ENCODE data around the gene TJP3. TPM values are rescaled to one million over a fixed set of nuclear protein-coding genes. Genes with fewer than 3 reads are reported as not detected.

TJP3 gene
- total and polyA plus RNA-seq, 4 donors, result 0.30 to 5.0 (median 1.7) TPM

DNA sequence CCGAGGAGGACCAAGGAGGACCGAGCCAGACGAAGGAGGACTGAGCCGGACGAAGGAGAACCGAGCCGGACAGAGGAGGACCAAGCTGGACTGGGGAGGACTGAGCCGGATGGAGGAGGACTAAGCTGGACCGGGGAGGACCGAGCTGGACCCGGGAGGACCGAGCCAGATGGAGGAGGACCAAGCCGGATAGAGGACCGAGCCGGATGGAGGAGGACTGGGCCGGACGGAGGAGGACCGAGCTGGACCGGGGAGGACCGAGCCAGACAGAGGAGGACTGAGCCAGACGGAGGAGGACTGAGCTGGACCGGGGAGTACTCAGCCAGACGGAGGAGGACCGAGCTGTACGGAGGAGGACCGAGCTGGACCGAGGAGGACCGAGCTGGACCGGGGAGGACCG, 11.1 kb upstream of the TJP3 start:
- Histone ChIP-seq H3K4me3 (ENCODE audit: low read depth, low read length) (no peak overlapping the region), H3K4me1 (ENCODE audit: control insufficient read depth, insufficient read depth, low read length) (peaks cover 48% of the 10 kb centered on the region)
- WGBS (ENCODE audit: insufficient coverage), result 95% methylated on average over 30 of the region's 30 CpGs

GRCh38 chr19:3697671-3698385, 10.4 kb upstream of the TJP3 start:
- H3K9me3 ChIP-seq (ENCODE audit: control insufficient read depth, insufficient read depth, low read length), result no peaks in the 10 kb centered on the region
- H3K27ac ChIP-seq (ENCODE audit: low read depth, low read length), result no peak overlapping the region
- peaks cover 51% of the 10 kb centered on the region for H3K36me3 ChIP-seq (ENCODE audit: control insufficient read depth, insufficient read depth, low read length)
- WGBS (ENCODE audit: insufficient coverage), result 92% methylated on average over 37 of the region's 43 CpGs
- H3K4me1 ChIP-seq (ENCODE audit: control insufficient read depth, insufficient read depth, low read length), result peaks cover 43% of the 10 kb centered on the region
- H3K4me3 ChIP-seq (ENCODE audit: low read depth, low read length), result no peak overlapping the region
- no peak for DNase-seq (ENCODE audit: low read depth in 4 of 6, low spot score in 6 of 6)
- no peaks in the 10 kb centered on the region for H3K27me3 ChIP-seq (ENCODE audit: control insufficient read depth, insufficient read depth, low read length)

More for the DNA sequence above, 11.1 kb upstream of the TJP3 start:
- Histone ChIP-seq H3K27ac (ENCODE audit: low read depth, low read length) (no peak overlapping the region), H3K9me3 (ENCODE audit: control insufficient read depth, insufficient read depth, low read length) (no peaks in the 10 kb centered on the region), H3K27me3 (ENCODE audit: control insufficient read depth, insufficient read depth, low read length) (no peaks in the 10 kb centered on the region), H3K36me3 (ENCODE audit: control insufficient read depth, insufficient read depth, low read length) (peaks cover 59% of the 10 kb centered on the region)
- DNase-seq (ENCODE audit: low read depth in 4 of 6, low spot score in 6 of 6), result no peak

GRCh38 chr19:3698386-3698950, 9.7 kb upstream of the TJP3 start:
- DNase-seq (ENCODE audit: low read depth in 4 of 6, low spot score in 6 of 6), result no peak
- peaks cover 37% of the 10 kb centered on the region for H3K4me1 ChIP-seq (ENCODE audit: control insufficient read depth, insufficient read depth, low read length)
- WGBS (ENCODE audit: insufficient coverage), result 34% methylated on average over 5 of the region's 12 CpGs
- peaks cover 45% of the 10 kb centered on the region for H3K36me3 ChIP-seq (ENCODE audit: control insufficient read depth, insufficient read depth, low read length)
- H3K4me3 ChIP-seq (ENCODE audit: low read depth, low read length), result peak overlapping the region; percentile 16
- H3K27me3 ChIP-seq (ENCODE audit: control insufficient read depth, insufficient read depth, low read length), result no peaks in the 10 kb centered on the region
- no peak overlapping the region for H3K27ac ChIP-seq (ENCODE audit: low read depth, low read length)
- H3K9me3 ChIP-seq (ENCODE audit: control insufficient read depth, insufficient read depth, low read length), result no peaks in the 10 kb centered on the region

DNA sequence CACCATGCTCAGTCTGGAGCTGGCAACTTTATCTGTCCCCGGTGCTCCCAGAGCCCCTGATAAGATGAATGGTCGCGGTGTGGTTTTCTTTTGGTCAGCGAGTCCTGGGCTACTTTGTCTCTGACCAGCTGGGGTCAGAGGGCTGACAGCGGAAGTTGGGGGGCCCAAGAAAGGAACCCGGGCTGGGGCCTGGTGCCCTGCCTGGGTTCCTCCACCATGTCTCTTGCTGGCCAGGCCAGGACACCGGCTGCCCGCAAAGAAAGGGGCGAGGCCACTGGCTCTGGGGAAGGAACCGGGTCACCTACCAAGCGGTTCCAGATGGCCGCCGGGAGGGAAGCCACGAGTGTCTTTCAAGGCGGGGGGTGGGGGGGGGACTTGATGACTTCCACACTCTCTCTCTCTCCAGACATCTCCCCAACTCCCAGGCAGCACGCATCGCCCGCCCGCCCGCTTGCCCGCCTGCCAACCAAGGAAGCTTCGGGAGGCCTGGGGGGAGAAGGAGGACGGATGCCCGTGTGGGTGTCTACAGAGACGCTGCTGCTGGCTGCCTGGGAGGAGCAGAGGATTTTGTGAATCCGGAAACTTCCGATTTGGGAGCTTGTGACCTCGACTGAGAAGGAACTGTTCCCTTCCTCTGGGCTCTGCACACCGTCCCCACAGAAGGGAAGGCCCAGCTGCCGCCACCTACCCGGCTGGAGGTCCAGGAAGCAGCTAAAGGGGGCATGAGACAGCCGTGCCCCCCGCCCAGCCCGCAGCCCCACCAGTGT, 9.0 kb upstream of the TJP3 start:
- Histone ChIP-seq H3K27ac (ENCODE audit: low read depth, low read length) (peak overlapping the region; percentile 78), H3K27me3 (ENCODE audit: control insufficient read depth, insufficient read depth, low read length) (no peaks in the 10 kb centered on the region), H3K4me3 (ENCODE audit: low read depth, low read length) (peak overlapping the region; percentile 74), H3K4me1 (ENCODE audit: control insufficient read depth, insufficient read depth, low read length) (peaks cover 35% of the 10 kb centered on the region), H3K36me3 (ENCODE audit: control insufficient read depth, insufficient read depth, low read length) (peaks cover 41% of the 10 kb centered on the region), H3K9me3 (ENCODE audit: control insufficient read depth, insufficient read depth, low read length) (no peaks in the 10 kb centered on the region)
- DNase-seq (ENCODE audit: low read depth in 4 of 6, low spot score in 6 of 6), result peak in 2 of 6 donors; percentile 34 to 47
- 7% methylated on average over 20 of the region's 34 CpGs for WGBS (ENCODE audit: insufficient coverage)

DNA sequence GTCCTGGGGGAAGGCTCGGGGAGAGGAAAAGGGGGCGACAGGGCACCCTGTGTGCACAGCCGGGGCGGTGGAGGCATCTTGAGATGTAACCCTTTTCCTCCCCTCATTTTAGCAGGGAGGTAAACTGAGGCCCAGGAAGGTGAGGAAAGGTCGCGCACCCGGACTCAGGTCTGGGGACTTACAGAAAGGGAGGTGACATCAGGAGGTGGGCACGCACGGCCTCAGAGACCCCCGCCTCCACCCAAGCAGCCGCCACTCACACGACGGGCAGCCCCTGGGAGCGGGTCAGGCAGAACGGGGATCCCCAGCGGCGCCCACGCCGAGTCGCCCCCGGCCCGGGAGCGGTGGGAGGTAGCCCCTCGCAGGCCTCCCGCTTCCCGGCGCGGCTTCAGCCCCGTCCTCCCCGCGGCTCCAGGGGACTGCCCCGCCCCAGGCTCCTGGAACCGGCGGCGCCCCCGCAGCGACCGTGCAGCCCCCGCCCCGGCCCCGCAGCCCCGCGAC, 8.4 kb upstream of the TJP3 start:
- DNase-seq (ENCODE audit: low read depth in 4 of 6, low spot score in 6 of 6), result peak in 1 of 6 donors; percentile 13
- WGBS (ENCODE audit: insufficient coverage), result under 1% methylated on average over 39 of the region's 43 CpGs
- no peaks in the 10 kb centered on the region for H3K9me3 ChIP-seq (ENCODE audit: control insufficient read depth, insufficient read depth, low read length)

DNA sequence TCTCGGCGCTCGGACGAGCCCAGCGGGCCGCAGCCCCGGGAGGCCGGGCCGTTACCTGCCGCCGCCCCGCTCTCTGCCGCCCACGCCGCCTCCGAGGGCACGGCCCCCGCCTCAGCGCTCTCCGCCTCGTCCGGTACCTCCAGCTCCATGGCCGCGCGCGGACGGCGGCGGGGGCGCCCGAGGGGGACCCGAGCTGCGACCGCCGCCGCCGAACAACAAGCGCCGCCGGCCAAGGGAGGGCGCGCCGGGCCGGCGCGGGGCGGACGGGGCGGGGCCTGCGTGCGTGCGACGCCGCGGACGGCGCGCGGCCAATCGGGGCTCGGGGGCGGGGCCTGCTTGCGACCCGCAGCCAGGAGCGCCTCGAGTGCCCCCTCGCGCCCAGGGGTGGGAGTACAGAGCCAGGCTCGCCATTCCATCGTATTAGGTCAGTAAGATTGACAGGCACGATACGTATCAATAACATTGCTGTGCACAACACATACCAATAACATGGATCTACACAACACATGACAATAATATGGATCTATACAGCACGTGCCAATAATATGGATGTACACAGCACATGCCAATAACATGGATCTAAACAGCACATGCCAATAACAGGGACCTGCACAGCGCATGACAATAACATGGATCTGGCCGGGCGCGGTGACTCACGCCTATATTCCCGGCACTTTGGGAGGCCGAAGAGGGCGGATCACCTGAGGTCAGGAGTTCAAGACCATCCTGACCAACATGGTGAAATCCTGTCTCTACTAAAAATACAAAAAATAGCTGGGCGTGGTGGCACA, 7.7 kb upstream of the TJP3 start, which contains the start of gene PIP5K1C:
Gene PIP5K1C (minus strand): TSS at position 227 of the 791 bp plus-strand sequence. CDS start 78 bp downstream, at position 149.
- peak within 1 kb of the TSS; percentile 78 for H3K27ac ChIP-seq (ENCODE audit: low read depth, low read length)

More for the DNA sequence above, 8.4 kb upstream of the TJP3 start:
- peaks cover 33% of the 10 kb centered on the region for H3K4me1 ChIP-seq (ENCODE audit: control insufficient read depth, insufficient read depth, low read length)
- H3K4me3 ChIP-seq (ENCODE audit: low read depth, low read length), result peak overlapping the region; percentile 74
- H3K27ac ChIP-seq (ENCODE audit: low read depth, low read length), result peak overlapping the region; percentile 78
- H3K36me3 ChIP-seq (ENCODE audit: control insufficient read depth, insufficient read depth, low read length), result peaks cover 35% of the 10 kb centered on the region
- H3K27me3 ChIP-seq (ENCODE audit: control insufficient read depth, insufficient read depth, low read length), result no peaks in the 10 kb centered on the region

DNA sequence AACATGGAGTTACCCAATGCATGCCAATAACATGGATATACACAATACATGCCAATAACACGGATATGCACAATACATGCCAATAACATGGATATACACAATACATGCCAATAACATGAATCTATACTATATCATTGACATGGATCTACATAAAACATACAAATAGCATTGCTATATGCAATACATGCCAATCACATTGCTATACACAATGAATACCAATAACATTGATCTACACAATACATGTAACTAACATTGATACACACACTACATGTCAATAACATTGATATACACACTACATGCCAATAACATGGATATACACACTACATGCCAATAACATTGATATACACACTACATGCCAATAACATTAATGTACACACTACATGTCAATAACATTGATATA, 7.0 kb upstream of the TJP3 start:
- no CpG with 5 or more reads among the region's 1 CpG for WGBS (ENCODE audit: insufficient coverage)
- H3K27me3 ChIP-seq (ENCODE audit: control insufficient read depth, insufficient read depth, low read length), result peaks cover 2% of the 10 kb centered on the region

More for the DNA sequence above, 7.7 kb upstream of the TJP3 start, which contains the start of gene PIP5K1C:
- H3K36me3 ChIP-seq (ENCODE audit: control insufficient read depth, insufficient read depth, low read length), result peaks cover 28% of the 10 kb centered on the region
- H3K4me1 ChIP-seq (ENCODE audit: control insufficient read depth, insufficient read depth, low read length), result peaks cover 33% of the 10 kb centered on the region
- peak within 1 kb of the TSS; percentile 74 for H3K4me3 ChIP-seq (ENCODE audit: low read depth, low read length)
- H3K27me3 ChIP-seq (ENCODE audit: control insufficient read depth, insufficient read depth, low read length), result no peaks in the 10 kb centered on the region
- H3K9me3 ChIP-seq (ENCODE audit: control insufficient read depth, insufficient read depth, low read length), result no peaks in the 10 kb centered on the region
- 3% methylated on average over 81 of the region's 82 CpGs for WGBS (ENCODE audit: insufficient coverage)
- peak; percentile 72 to 96 (median 81) for DNase-seq (ENCODE audit: low read depth in 4 of 6, low spot score in 6 of 6)

GRCh38 chr19:3707868-3708206, 347 bp upstream of the TJP3 start:
- Histone ChIP-seq H3K27me3 (ENCODE audit: control insufficient read depth, insufficient read depth, low read length) (peaks cover 13% of the 10 kb centered on the region), H3K9me3 (ENCODE audit: control insufficient read depth, insufficient read depth, low read length) (no peaks in the 10 kb centered on the region), H3K36me3 (ENCODE audit: control insufficient read depth, insufficient read depth, low read length) (no peaks in the 10 kb centered on the region), H3K4me3 (ENCODE audit: low read depth, low read length) (no peak overlapping the region), H3K27ac (ENCODE audit: low read depth, low read length) (no peak overlapping the region), H3K4me1 (ENCODE audit: control insufficient read depth, insufficient read depth, low read length) (peaks cover 4% of the 10 kb centered on the region)
- 84% methylated on average over 12 of the region's 12 CpGs for WGBS (ENCODE audit: insufficient coverage)
- no peak for DNase-seq (ENCODE audit: low read depth in 4 of 6, low spot score in 6 of 6)

More for the DNA sequence above, 7.0 kb upstream of the TJP3 start:
- Histone ChIP-seq H3K27ac (ENCODE audit: low read depth, low read length) (no peak overlapping the region), H3K4me3 (ENCODE audit: low read depth, low read length) (no peak overlapping the region), H3K36me3 (ENCODE audit: control insufficient read depth, insufficient read depth, low read length) (peaks cover 20% of the 10 kb centered on the region), H3K4me1 (ENCODE audit: control insufficient read depth, insufficient read depth, low read length) (peaks cover 33% of the 10 kb centered on the region), H3K9me3 (ENCODE audit: control insufficient read depth, insufficient read depth, low read length) (no peaks in the 10 kb centered on the region)
- DNase-seq (ENCODE audit: low read depth in 4 of 6, low spot score in 6 of 6), result no peak

GRCh38 chr19:3710265-3710812, 2.2 kb downstream of the TJP3 start:
- Histone ChIP-seq H3K4me3 (ENCODE audit: low read depth, low read length) (no peak overlapping the region), H3K4me1 (ENCODE audit: control insufficient read depth, insufficient read depth, low read length) (peaks cover 6% of the 10 kb centered on the region), H3K9me3 (ENCODE audit: control insufficient read depth, insufficient read depth, low read length) (no peaks in the 10 kb centered on the region), H3K27me3 (ENCODE audit: control insufficient read depth, insufficient read depth, low read length) (peaks cover 13% of the 10 kb centered on the region), H3K36me3 (ENCODE audit: control insufficient read depth, insufficient read depth, low read length) (no peaks in the 10 kb centered on the region), H3K27ac (ENCODE audit: low read depth, low read length) (no peak overlapping the region)
- 53% methylated on average over 20 of the region's 20 CpGs for WGBS (ENCODE audit: insufficient coverage)
- no peak for DNase-seq (ENCODE audit: low read depth in 4 of 6, low spot score in 6 of 6)

Measured in spinal cord (tissue), 10 donors.